K562 (cell line): ENCODE measurements around the gene FBN3. TPM values are rescaled to one million over a fixed set of nuclear protein-coding genes. Genes with fewer than 3 reads are reported as not detected.

ENCODE experiments used
- ZNF217 ChIP-seq: sonication (generic); formaldehyde crosslinking; IDR thresholded peaks from 2 replicates; pipeline ENCODE4 v1.8.0; 2022; ENCODE audit warnings: mild to moderate bottlenecking, missing genetic modification reagents
- polyA plus RNA-seq, 8 experiments: library from polyadenylated mRNA; depleted of rRNA in 4 of 8; stranded (reverse) in 5 of 8; unstranded in 3 of 8; fragments of >200 nt; fragmentation: Nextera tagmentation in 2 of 8; fragmentation: Illumina TruSeq in 1 of 8; extraction: Ambion mirVana in 2 of 8; extraction: Trizol in 1 of 8; gene quantifications; 2 replicates each; pipeline versions ENCODE4 v1.2.1 to v1.2.3, GENCODE V29; 2011 to 2014; ENCODE audit warnings: inconsistent platforms in 1 of 8, missing spikeins in 1 of 8
- total RNA-seq, 7 experiments: library from RNA; depleted of rRNA in 6 of 7; stranded (reverse); fragments of >200 nt in 6 of 7; fragmentation: Illumina TruSeq in 2 of 7; extraction: Trizol in 2 of 7; gene quantifications; 2 replicates each; pipeline versions ENCODE4 v1.2.1 to v1.2.3, GENCODE V29; 2011 to 2021; ENCODE audit warnings: low replicate concordance in 1 of 7
- TF ChIP-seq, protein P1 (sequence below): fragments of 250-450 bp; sonication (Bioruptor Pico); IDR thresholded peaks from 2 replicates; pipeline ENCODE4 v1.4.0; 2020; ENCODE audit warnings: mild to moderate bottlenecking
- TF ChIP-seq, protein P2 (sequence below): fragments of 250-450 bp; sonication (Bioruptor Pico); IDR thresholded peaks from 2 replicates; pipeline ENCODE4 v1.8.0; 2022; ENCODE audit warnings: inconsistent platforms
- TF ChIP-seq, protein P3 (sequence below): fragments of 250-450 bp; sonication (Bioruptor Pico); IDR thresholded peaks from 2 replicates; pipeline ENCODE4 v1.8.0; 2021; ENCODE audit warnings: moderate library complexity, mild to moderate bottlenecking, inconsistent platforms

Gene FBN3
- total and polyA plus RNA-seq, 9 of the 15 experiments (the other 6 are each of a cell fraction or from before 2014, with no cell fraction given): under 0.01 to 0.29 (median 0.01) TPM; not detected in 4

DNA sequence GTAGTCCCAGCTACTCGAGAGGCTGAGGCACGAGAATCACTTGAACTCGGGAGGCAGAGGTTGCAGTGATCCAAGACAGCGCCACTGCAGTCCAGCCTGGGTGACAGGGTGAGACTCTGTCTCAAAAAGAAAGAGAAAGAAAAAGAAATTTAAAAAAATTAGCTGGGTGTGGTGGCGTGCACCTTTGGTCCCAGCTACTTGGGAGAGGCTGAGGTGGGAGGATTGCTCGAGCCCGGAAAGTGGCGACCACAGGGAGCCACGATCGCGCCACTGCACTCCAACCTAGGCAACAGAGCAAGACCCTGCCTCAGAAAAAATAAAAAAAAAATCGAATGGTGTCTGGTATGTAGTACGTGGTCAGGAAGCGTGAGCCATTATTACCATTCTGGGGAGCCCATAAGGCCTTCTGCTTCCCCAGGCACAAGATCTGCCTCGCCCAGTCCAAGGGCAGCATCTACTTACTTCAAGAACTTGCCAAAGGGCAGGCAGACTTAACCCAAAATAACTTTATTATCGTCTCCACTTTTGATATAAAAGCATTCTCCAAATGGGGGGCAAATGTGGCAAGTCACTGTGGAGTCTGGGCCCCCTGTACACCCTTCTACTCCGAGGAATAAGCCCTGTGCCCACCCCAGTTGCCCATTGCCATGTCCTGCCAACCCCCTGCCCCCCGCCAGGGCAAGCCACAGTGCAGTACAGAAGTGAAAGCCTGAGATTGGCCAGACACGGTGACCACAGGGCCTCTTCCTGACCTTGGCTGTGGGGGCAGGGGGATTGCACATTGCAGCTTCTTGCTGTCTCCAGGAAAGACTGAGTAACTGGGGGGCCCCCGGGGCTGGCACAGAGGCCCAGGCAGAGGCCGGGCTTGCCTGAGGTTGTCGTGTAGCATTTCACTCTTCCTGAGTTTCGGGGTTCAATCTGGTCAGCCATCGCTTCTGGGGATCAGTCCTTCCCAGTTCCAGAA, 84.2 kb downstream of the FBN3 start (continued):
- TF ChIP-seq, protein P1, sequence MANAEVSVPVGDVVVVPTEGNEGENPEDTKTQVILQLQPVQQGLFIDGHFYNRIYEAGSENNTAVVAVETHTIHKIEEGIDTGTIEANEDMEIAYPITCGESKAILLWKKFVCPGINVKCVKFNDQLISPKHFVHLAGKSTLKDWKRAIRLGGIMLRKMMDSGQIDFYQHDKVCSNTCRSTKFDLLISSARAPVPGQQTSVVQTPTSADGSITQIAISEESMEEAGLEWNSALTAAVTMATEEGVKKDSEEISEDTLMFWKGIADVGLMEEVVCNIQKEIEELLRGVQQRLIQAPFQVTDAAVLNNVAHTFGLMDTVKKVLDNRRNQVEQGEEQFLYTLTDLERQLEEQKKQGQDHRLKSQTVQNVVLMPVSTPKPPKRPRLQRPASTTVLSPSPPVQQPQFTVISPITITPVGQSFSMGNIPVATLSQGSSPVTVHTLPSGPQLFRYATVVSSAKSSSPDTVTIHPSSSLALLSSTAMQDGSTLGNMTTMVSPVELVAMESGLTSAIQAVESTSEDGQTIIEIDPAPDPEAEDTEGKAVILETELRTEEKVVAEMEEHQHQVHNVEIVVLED (CRISPR knock-in tag): no peak
- TF ChIP-seq, protein P2, sequence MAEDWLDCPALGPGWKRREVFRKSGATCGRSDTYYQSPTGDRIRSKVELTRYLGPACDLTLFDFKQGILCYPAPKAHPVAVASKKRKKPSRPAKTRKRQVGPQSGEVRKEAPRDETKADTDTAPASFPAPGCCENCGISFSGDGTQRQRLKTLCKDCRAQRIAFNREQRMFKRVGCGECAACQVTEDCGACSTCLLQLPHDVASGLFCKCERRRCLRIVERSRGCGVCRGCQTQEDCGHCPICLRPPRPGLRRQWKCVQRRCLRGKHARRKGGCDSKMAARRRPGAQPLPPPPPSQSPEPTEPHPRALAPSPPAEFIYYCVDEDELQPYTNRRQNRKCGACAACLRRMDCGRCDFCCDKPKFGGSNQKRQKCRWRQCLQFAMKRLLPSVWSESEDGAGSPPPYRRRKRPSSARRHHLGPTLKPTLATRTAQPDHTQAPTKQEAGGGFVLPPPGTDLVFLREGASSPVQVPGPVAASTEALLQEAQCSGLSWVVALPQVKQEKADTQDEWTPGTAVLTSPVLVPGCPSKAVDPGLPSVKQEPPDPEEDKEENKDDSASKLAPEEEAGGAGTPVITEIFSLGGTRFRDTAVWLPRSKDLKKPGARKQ (CRISPR knock-in tag): no peak
- TF ChIP-seq ZNF217 (CRISPR knock-in tag): no peak
- TF ChIP-seq, protein P3, sequence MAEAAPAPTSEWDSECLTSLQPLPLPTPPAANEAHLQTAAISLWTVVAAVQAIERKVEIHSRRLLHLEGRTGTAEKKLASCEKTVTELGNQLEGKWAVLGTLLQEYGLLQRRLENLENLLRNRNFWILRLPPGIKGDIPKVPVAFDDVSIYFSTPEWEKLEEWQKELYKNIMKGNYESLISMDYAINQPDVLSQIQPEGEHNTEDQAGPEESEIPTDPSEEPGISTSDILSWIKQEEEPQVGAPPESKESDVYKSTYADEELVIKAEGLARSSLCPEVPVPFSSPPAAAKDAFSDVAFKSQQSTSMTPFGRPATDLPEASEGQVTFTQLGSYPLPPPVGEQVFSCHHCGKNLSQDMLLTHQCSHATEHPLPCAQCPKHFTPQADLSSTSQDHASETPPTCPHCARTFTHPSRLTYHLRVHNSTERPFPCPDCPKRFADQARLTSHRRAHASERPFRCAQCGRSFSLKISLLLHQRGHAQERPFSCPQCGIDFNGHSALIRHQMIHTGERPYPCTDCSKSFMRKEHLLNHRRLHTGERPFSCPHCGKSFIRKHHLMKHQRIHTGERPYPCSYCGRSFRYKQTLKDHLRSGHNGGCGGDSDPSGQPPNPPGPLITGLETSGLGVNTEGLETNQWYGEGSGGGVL (CRISPR knock-in tag): no peak
